ENCODE results near the gene MAST1. TPM values are rescaled to one million over a fixed set of nuclear protein-coding genes. Genes with fewer than 3 reads are reported as not detected.

Gene MAST1
- total RNA-seq = under 0.01 and 0.65 TPM in 2 replicates

GRCh38 chr19:12838182-12838885, at the start of gene MAST1:
MAST1 (plus strand) TSS chr19:12838515; CDS start chr19:12838573, 58 bp downstream.

GRCh38 chr19:12791345-12792050, 46.8 kb upstream of the MAST1 start, which contains the start of gene JUNB:
JUNB (plus strand) TSS chr19:12791486; CDS start chr19:12791772, 286 bp downstream.

GRCh38 chr19:12801466-12802266, 36.6 kb upstream of the MAST1 start, which contains the start of the genes PRDX2 and THSD8:
PRDX2 (minus strand) TSS chr19:12801800; CDS start chr19:12801261, 539 bp downstream.
THSD8 (plus strand) TSS chr19:12802069; CDS start chr19:12802072, 3 bp downstream.

GRCh38 chr19:12806242-12807081, 31.9 kb upstream of the MAST1 start, which contains the start of gene RNASEH2A:
RNASEH2A (plus strand) TSS chr19:12806584; CDS start chr19:12806674, 90 bp downstream.

GRCh38 chr19:12834566-12834943, 3.8 kb upstream of the MAST1 start, which contains the start of gene RTBDN:
RTBDN (minus strand) TSS chr19:12834579; CDS start chr19:12829979, 4,600 bp downstream.

GRCh38 chr19:12881172-12881808, 43.0 kb downstream of the MAST1 start, which contains the start of gene DNASE2:
DNASE2 (minus strand) TSS chr19:12881449; CDS start chr19:12881375, 74 bp downstream.

GRCh38 chr19:12886969-12887747, 48.8 kb downstream of the MAST1 start, which contains the start of gene KLF1:
KLF1 (minus strand) TSS chr19:12887201; CDS start chr19:12887140, 61 bp downstream.

GRCh38 chr19:12890787-12891552, 52.7 kb downstream of the MAST1 start, which contains the start of gene GCDH:
GCDH (plus strand) TSS chr19:12891160; CDS start chr19:12891305, 145 bp downstream.

Other genes with a start within 250 kb of the MAST1 start
- gene ZNF490, start 227.7 kb upstream of the MAST1 start, total RNA-seq = 4.5 and 7.8 TPM in 2 replicates
- gene ZNF791, start 227.6 kb upstream of the MAST1 start, total RNA-seq = 10.8 and 14.9 TPM in 2 replicates
- 20.5 and 24.0 TPM in 2 replicates for gene MAN2B1, start 171.8 kb upstream of the MAST1 start, total RNA-seq
- gene WDR83, start 171.7 kb upstream of the MAST1 start, total RNA-seq = 8.8 and 9.6 TPM in 2 replicates
- 59.4 and 60.9 TPM in 2 replicates for gene DHPS, start 156.6 kb upstream of the MAST1 start, total RNA-seq
- gene GNG14, start 150.5 kb upstream of the MAST1 start, total RNA-seq = not detected in 2 replicates
- 7.0 and 14.6 TPM in 2 replicates for gene FBXW9, start 141.9 kb upstream of the MAST1 start, total RNA-seq
- gene TNPO2, start 114.6 kb upstream of the MAST1 start, total RNA-seq = 17.2 and 23.4 TPM in 2 replicates
- gene TRIR, start 103.8 kb upstream of the MAST1 start, total RNA-seq = 143 and 162 TPM in 2 replicates
- 89.0 and 108 TPM in 2 replicates for gene GET3, start 101.0 kb upstream of the MAST1 start, total RNA-seq
- not detected in 2 replicates for gene BEST2, start 86.7 kb upstream of the MAST1 start, total RNA-seq
- 7.1 and 8.5 TPM in 2 replicates for gene HOOK2, start 63.0 kb upstream of the MAST1 start, total RNA-seq
- 48.3 and 73.4 TPM in 2 replicates for gene JUNB, start 47.0 kb upstream of the MAST1 start, total RNA-seq
- gene PRDX2, start 36.7 kb upstream of the MAST1 start, total RNA-seq = 258 and 276 TPM in 2 replicates
- not detected in 2 replicates for gene THSD8, start 36.4 kb upstream of the MAST1 start, total RNA-seq
- gene RNASEH2A, start 31.9 kb upstream of the MAST1 start, total RNA-seq = 35.4 and 36.8 TPM in 2 replicates
- not detected in 2 replicates for gene RTBDN, start 3.9 kb upstream of the MAST1 start, total RNA-seq
- gene DNASE2, start 42.9 kb downstream of the MAST1 start, total RNA-seq = 15.6 and 21.4 TPM in 2 replicates
- gene KLF1, start 48.7 kb downstream of the MAST1 start, total RNA-seq = under 0.01 TPM in 1 of 2 replicates, not detected in the other
- gene GCDH, start 52.6 kb downstream of the MAST1 start, total RNA-seq = 48.1 and 50.6 TPM in 2 replicates
- gene SYCE2, start 80.8 kb downstream of the MAST1 start, total RNA-seq = 0.30 and 0.32 TPM in 2 replicates
- 60.1 and 63.2 TPM in 2 replicates for gene FARSA, start 95.2 kb downstream of the MAST1 start, total RNA-seq
- 1,595 and 1,926 TPM in 2 replicates for gene CALR, start 100.1 kb downstream of the MAST1 start, total RNA-seq
- gene RAD23A, start 107.3 kb downstream of the MAST1 start, total RNA-seq = 50.0 and 66.1 TPM in 2 replicates
- gene GADD45GIP1, start 118.7 kb downstream of the MAST1 start, total RNA-seq = 34.7 and 39.3 TPM in 2 replicates
- gene DAND5, start 131.1 kb downstream of the MAST1 start, total RNA-seq = not detected in 2 replicates
- 5.5 and 13.1 TPM in 2 replicates for gene NFIX, start 157.0 kb downstream of the MAST1 start, total RNA-seq